K562 (cell line): Measurements from ENCODE around the gene FANCD2OS. TPM values are rescaled to one million over a fixed set of nuclear protein-coding genes. Genes with fewer than 3 reads are reported as not detected.

Source experiments
- CXXC5 ChIP-seq: fragments of 250-450 bp; sonication (Bioruptor Pico); IDR thresholded peaks from 2 replicates; pipeline ENCODE4 v1.8.0; 2022; ENCODE audit warnings: inconsistent platforms, mild to moderate bottlenecking, moderate library complexity
- EP400 ChIP-seq: fragments of 450-650 bp; IDR thresholded peaks from 2 replicates; pipeline ENCODE4 v1.6.1; 2017; ENCODE audit warnings: antibody characterized with exemption, mild to moderate bottlenecking, moderate library complexity
- FOXP1 ChIP-seq: sonication (generic); formaldehyde crosslinking; IDR thresholded peaks from 2 replicates; pipeline ENCODE4 v1.8.0; 2022; ENCODE audit warnings: mild to moderate bottlenecking, missing genetic modification reagents
- MAX ChIP-seq: sonication (generic); formaldehyde crosslinking; IDR thresholded peaks from 2 replicates; pipeline ENCODE4 v1.9.0; 2022; ENCODE audit warnings: mild to moderate bottlenecking, missing genetic modification reagents
- MTA3 ChIP-seq: fragments of 450-650 bp; formaldehyde crosslinking; IDR thresholded peaks from 2 replicates; pipeline ENCODE4 v1.6.1; 2017; ENCODE audit warnings: mild to moderate bottlenecking, borderline replicate concordance
- NR2C2 ChIP-seq, 2 experiments: fragments of 200-800 bp in 1 of 2; sonication (Bioruptor generic) in 1 of 2; sonication (generic) in 1 of 2; formaldehyde crosslinking in 1 of 2; IDR thresholded peaks; 2 replicates each; pipeline versions ENCODE4 v1.6.1 to v1.8.0; 2016 to 2022; ENCODE audit warnings: mild to moderate bottlenecking in 1 of 2, missing compliant biosample characterization in 1 of 2, missing genetic modification characterization in 1 of 2, missing genetic modification reagents in 1 of 2
- POLR2AphosphoS2 ChIP-seq: IDR thresholded peaks from 2 replicates; pipeline ENCODE4 v1.6.1; 2012; ENCODE audit warnings: low read length, improper control_type of control experiment
- POLR2H ChIP-seq: IDR thresholded peaks from 2 replicates; pipeline ENCODE4 v1.6.1; 2016; ENCODE audit warnings: missing genetic modification characterization, low read depth, mild to moderate bottlenecking, control low read depth, missing compliant biosample characterization, moderate library complexity
- SMAD4 ChIP-seq: fragments of 250-450 bp; sonication (Bioruptor Pico); conservative IDR thresholded peaks from 2 replicates; pipeline ENCODE4 v1.8.0; 2021; ENCODE audit warnings: inconsistent platforms, mild to moderate bottlenecking, moderate library complexity
- TCF7L2 ChIP-seq: fragments of 150-350 bp; IDR thresholded peaks from 2 replicates; pipeline ENCODE4 v1.6.1; 2016; ENCODE audit warnings: low read depth, mild to moderate bottlenecking, low read length, moderate library complexity
- ZNF175 ChIP-seq: fragments of 200-800 bp; sonication (Bioruptor generic); IDR thresholded peaks from 2 replicates; pipeline ENCODE4 v1.6.1; 2016; ENCODE audit warnings: low read depth, mild to moderate bottlenecking, missing genetic modification characterization, missing compliant biosample characterization
- ZNF280A ChIP-seq: fragments of 450-650 bp; IDR thresholded peaks from 2 replicates; pipeline ENCODE4 v1.6.1; 2018; ENCODE audit warnings: mild to moderate bottlenecking, low read depth; ENCODE audit not compliant: partially characterized antibody
- ZNF583 ChIP-seq: fragments of 250-450 bp; sonication (Bioruptor Pico); IDR thresholded peaks from 2 replicates; pipeline ENCODE4 v1.4.0; 2020
- polyA plus RNA-seq, 8 experiments: library from polyadenylated mRNA; depleted of rRNA in 4 of 8; stranded (reverse) in 5 of 8; unstranded in 3 of 8; fragments of >200 nt; fragmentation: Nextera tagmentation in 2 of 8; fragmentation: Illumina TruSeq in 1 of 8; extraction: Ambion mirVana in 2 of 8; extraction: Trizol in 1 of 8; gene quantifications; 2 replicates each; pipeline versions ENCODE4 v1.2.1 to v1.2.3, GENCODE V29; 2011 to 2014; ENCODE audit warnings: inconsistent platforms in 1 of 8, missing spikeins in 1 of 8
- total RNA-seq, 7 experiments: library from RNA; depleted of rRNA in 6 of 7; stranded (reverse); fragments of >200 nt in 6 of 7; fragmentation: Illumina TruSeq in 2 of 7; extraction: Trizol in 2 of 7; gene quantifications; 2 replicates each; pipeline versions ENCODE4 v1.2.1 to v1.2.3, GENCODE V29; 2011 to 2021; ENCODE audit warnings: low replicate concordance in 1 of 7
- TF ChIP-seq, protein P1 (sequence below): fragments of 250-450 bp; sonication (Bioruptor Pico); IDR thresholded peaks from 2 replicates; pipeline ENCODE4 v1.8.0; 2021; ENCODE audit warnings: borderline replicate concordance, mild to moderate bottlenecking, moderate library complexity; ENCODE audit not compliant: poor library complexity, severe bottlenecking

Gene FANCD2OS
- total and polyA plus RNA-seq, 9 of the 15 experiments (the other 6 are each of a cell fraction or from before 2014, with no cell fraction given) = not detected

- TF ChIP-seq EP400 = peak; percentile 94
- TF ChIP-seq FOXP1 (CRISPR knock-in tag) = peak; percentile 50; the same call in 1 of the 2 replicates
- TF ChIP-seq CXXC5 (CRISPR knock-in tag) = peak; percentile 97
- no peak for TF ChIP-seq ZNF280A
- peak; percentile 49; the same call in 1 of the 2 replicates for TF ChIP-seq ZNF175 (CRISPR knock-in tag)
- TF ChIP-seq ZNF583 = 0 out of 2 replicates have a peak, but pooled peaks have one; percentile 30
- TF ChIP-seq POLR2H (tag) = peak; percentile 96
- TF ChIP-seq, protein P1, sequence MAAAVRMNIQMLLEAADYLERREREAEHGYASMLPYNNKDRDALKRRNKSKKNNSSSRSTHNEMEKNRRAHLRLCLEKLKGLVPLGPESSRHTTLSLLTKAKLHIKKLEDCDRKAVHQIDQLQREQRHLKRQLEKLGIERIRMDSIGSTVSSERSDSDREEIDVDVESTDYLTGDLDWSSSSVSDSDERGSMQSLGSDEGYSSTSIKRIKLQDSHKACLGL (CRISPR knock-in tag) = peak; percentile 62
- TF ChIP-seq POLR2AphosphoS2 = peak; percentile 93; the same call in 1 of the 2 replicates
- no peak for TF ChIP-seq TCF7L2
- peak; percentile 90 for TF ChIP-seq MAX
- peak; percentile 70 for TF ChIP-seq NR2C2 (CRISPR knock-in tag; IDR thresholded peaks at IDR 0.05)
- TF ChIP-seq NR2C2 (tag; IDR thresholded peaks at IDR 0.05) = peak; percentile 76
- peak; percentile 85 for TF ChIP-seq SMAD4 (CRISPR knock-in tag)
- peak; percentile 91 for TF ChIP-seq MTA3
Observed at GRCh38 chr3:10115326-10116137, 7.5 kb upstream of the FANCD2OS start, which contains the start of gene BRK1 (continued).
